ENCODE measurements around the gene DNLZ.

DNLZ gene

GRCh38 chr9:136329636-136330405, 33.7 kb downstream of the DNLZ start:
- Histone ChIP-seq H3K9me2 (replicated peaks; ENCODE audit: insufficient read depth, low read length) (no peaks in the 10 kb centered on the region), H3K4me2 (ENCODE audit: low read depth, low read length, poor library complexity, severe bottlenecking) (no peak overlapping the region), H3K36me3 (ENCODE audit: low read length) (no peaks in the 10 kb centered on the region), H4K20me1 (ENCODE audit: low read depth, low read length) (no peaks in the 10 kb centered on the region), H3K4me3 (ENCODE audit: insufficient read depth, low read length, poor library complexity, severe bottlenecking) (no peak overlapping the region), H3F3A (ENCODE audit: insufficient read depth) (no peaks in the 10 kb centered on the region), H3K9me3 (ENCODE audit: insufficient read depth, low read length) (no peaks in the 10 kb centered on the region), H2AFZ (ENCODE audit: low read depth, low read length, severe bottlenecking) (no peak overlapping the region), H3K79me2 (ENCODE audit: insufficient read depth, low read length) (no peaks in the 10 kb centered on the region), H3K9ac (ENCODE audit: low read length) (no peak overlapping the region), H3K27me3 (ENCODE audit: low read length) (no peaks in the 10 kb centered on the region), H3K27ac (ENCODE audit: low read depth, low read length) (no peak overlapping the region)
- no peak for TF ChIP-seq CTCF (IDR thresholded peaks at IDR 0.05; ENCODE audit: insufficient read depth, low read length, poor library complexity, severe bottlenecking)
- no peak for TF ChIP-seq EZH2phosphoT487 (conservative IDR thresholded peaks at IDR 0.05; ENCODE audit: low read length)

- H3K9me3 ChIP-seq (ENCODE audit: insufficient read depth, low read length), result no peaks in the 10 kb centered on the region
- no peak overlapping the region for H3K9ac ChIP-seq (ENCODE audit: low read length)
- H3K36me3 ChIP-seq (ENCODE audit: low read length), result no peaks in the 10 kb centered on the region
- no peaks in the 10 kb centered on the region for H3F3A ChIP-seq (ENCODE audit: insufficient read depth)
- no peak overlapping the region for H2AFZ ChIP-seq (ENCODE audit: low read depth, low read length, severe bottlenecking)
- H3K27ac ChIP-seq (ENCODE audit: low read depth, low read length), result no peak overlapping the region
- H3K9me2 ChIP-seq (replicated peaks; ENCODE audit: insufficient read depth, low read length), result no peaks in the 10 kb centered on the region
- no peaks in the 10 kb centered on the region for H3K79me2 ChIP-seq (ENCODE audit: insufficient read depth, low read length)
- H4K20me1 ChIP-seq (ENCODE audit: low read depth, low read length), result no peaks in the 10 kb centered on the region
- no peak for TF ChIP-seq EZH2phosphoT487 (conservative IDR thresholded peaks at IDR 0.05; ENCODE audit: low read length)
- no peak for TF ChIP-seq CTCF (IDR thresholded peaks at IDR 0.05; ENCODE audit: insufficient read depth, low read length, poor library complexity, severe bottlenecking)
- H3K4me2 ChIP-seq (ENCODE audit: low read depth, low read length, poor library complexity, severe bottlenecking), result no peak overlapping the region
- no peaks in the 10 kb centered on the region for H3K27me3 ChIP-seq (ENCODE audit: low read length)
- H3K4me3 ChIP-seq (ENCODE audit: insufficient read depth, low read length, poor library complexity, severe bottlenecking), result no peak overlapping the region
Measured at GRCh38 chr9:136329211-136329627, 34.3 kb downstream of the DNLZ start.

GRCh38 chr9:136328622-136329041, 34.9 kb downstream of the DNLZ start:
- Histone ChIP-seq H3K9ac (ENCODE audit: low read length) (no peak overlapping the region), H3K4me2 (ENCODE audit: low read depth, low read length, poor library complexity, severe bottlenecking) (no peak overlapping the region), H3K9me2 (replicated peaks; ENCODE audit: insufficient read depth, low read length) (no peaks in the 10 kb centered on the region), H3K27ac (ENCODE audit: low read depth, low read length) (no peak overlapping the region), H3K4me3 (ENCODE audit: insufficient read depth, low read length, poor library complexity, severe bottlenecking) (no peak overlapping the region), H2AFZ (ENCODE audit: low read depth, low read length, severe bottlenecking) (no peak overlapping the region), H3F3A (ENCODE audit: insufficient read depth) (no peaks in the 10 kb centered on the region), H3K36me3 (ENCODE audit: low read length) (no peaks in the 10 kb centered on the region), H3K9me3 (ENCODE audit: insufficient read depth, low read length) (no peaks in the 10 kb centered on the region), H3K79me2 (ENCODE audit: insufficient read depth, low read length) (no peaks in the 10 kb centered on the region), H4K20me1 (ENCODE audit: low read depth, low read length) (no peaks in the 10 kb centered on the region), H3K27me3 (ENCODE audit: low read length) (no peaks in the 10 kb centered on the region)
- TF ChIP-seq EZH2phosphoT487 (conservative IDR thresholded peaks at IDR 0.05; ENCODE audit: low read length) (no peak), CTCF (IDR thresholded peaks at IDR 0.05; ENCODE audit: insufficient read depth, low read length, poor library complexity, severe bottlenecking) (no peak)
